Fibroblast of upper back skin (primary cell): ENCODE data around the gene OAS1.
"Not testable (repeated sequence)": the region's sequence is repeated elsewhere in the genome, so short reads cannot be mapped to it uniquely, and the experiment has no call there.

Source experiments
- DNase-seq: peaks from one replicate; pipeline ENCODE4 v3.0.0-alpha.2; 2013

The OAS1 gene

DNA sequence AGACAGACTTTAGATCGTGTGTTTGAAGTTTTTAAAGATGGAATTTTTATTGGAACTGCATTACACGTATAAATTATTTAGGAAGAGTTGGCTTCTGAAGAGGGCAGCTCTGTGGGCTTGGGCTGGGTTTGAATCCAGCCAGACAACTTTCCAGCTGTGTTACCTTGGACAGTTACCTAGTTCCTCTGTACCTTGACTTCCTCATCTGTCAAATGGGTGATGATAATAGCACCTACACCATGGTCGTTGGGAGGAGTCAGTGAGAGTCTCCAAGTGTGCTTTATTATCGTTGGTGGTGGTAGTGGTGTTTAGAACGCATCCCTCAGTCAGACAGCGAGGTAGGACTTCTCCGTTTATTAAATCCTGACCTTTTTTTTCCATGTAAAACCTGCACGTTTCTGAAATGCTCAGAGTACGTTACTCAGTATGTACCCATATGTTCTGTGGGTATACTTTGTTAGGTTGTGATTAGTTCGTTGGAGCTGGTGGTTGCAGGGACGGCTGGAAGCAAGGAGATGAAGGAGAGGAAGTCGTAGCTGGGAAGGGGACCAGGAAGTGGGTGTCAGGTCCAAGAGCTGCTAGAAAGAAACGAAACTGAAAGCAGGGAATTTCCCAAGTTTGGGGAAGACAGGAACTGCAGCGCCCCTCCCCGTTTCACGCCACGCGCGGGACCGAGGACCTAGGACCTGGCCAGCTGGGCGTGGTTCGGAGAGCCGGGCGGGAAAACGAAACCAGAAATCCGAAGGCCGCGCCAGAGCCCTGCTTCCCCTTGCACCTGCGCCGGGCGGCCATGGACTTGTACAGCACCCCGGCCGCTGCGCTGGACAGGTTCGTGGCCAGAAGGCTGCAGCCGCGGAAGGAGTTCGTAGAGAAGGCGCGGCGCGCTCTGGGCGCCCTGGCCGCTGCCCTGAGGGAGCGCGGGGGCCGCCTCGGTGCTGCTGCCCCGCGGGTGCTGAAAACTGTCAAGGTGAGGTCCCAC is 31.3 kb downstream of the OAS1 start, which contains the start of gene OAS3:
OAS3 (plus strand) TSS at position 734 of the 979 bp plus-strand sequence; CDS start at position 791, 57 bp downstream.
- peak; percentile 57 for DNase-seq

DNA sequence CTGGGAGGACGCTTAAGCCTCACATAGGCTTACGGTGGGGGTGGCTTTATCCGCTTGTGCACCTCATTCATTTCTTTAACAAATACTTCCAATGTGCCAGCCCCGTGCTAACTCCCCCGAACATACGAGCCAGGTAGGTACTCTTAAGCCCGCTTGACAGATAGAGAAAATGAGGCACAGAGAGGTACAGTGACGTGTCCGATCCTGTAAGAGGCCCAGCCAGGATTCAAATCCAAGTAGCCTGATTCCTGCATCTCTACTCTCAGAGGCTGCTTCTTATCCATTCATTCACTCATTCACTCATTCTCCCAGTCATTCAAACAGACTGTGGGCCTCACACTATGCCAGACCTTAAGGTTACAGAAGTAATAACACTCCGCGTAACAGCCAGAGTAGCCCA is 32.0 kb downstream of the OAS1 start:
- DNase-seq: no peak

DNA sequence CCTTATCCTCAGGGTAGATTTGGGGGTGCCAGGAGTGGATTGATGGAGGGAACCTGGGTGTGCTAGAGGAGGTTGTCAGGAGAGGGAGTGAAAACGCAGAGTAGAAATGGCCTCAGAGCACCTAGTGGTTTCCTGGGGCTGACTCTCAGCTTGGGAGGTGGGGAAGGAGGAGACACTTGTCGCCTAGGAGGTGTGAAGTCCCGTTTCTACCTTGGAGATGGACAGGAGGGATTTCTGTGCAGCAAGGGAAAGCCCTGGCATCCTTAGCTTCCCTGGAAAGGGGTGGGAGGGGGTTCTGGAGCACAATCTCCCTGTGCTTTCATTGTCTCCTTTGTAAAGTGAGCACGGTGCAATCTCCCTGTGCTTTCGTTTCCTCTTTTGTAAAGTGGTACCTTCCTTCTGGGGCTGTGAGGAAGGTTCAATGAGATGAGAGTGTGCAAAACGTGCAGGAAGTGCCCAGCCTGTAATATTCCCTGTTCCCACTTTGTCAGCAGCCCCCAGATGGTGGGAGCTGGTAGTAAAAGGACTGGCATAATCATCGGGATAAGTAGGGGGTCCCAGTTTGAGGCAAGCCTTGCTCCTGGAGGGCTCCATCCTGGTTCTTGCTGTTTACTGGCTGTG is 33.1 kb downstream of the OAS1 start:
- no peak for DNase-seq

DNA sequence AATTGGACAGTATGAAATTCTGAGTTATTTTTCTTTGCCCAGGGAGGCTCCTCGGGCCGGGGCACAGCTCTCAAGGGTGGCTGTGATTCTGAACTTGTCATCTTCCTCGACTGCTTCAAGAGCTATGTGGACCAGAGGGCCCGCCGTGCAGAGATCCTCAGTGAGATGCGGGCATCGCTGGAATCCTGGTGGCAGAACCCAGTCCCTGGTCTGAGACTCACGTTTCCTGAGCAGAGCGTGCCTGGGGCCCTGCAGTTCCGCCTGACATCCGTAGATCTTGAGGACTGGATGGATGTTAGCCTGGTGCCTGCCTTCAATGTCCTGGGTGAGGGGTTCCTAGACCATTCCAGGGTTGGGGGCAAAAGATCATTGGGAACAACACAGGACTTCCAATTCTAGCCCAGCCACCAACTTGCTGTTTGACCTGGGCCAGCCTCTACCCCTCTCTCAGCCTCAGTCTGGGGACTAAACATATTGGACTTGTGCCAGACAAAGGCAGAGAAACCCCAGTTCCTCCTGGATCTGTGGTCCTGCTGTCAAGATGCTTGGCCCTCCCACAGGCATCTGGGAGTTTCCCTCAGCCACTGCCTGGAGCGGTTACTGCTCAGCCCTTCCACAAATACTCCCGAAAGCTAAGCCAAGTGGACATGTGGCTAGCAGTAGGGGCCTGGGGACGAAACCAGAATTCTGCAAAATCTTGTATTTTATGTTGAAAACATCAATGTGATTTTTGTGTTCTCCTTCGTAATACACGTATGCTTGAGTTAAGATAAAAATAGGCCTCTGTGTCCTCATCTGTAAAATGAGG is 35.0 kb downstream of the OAS1 start:
- no peak for DNase-seq

DNA sequence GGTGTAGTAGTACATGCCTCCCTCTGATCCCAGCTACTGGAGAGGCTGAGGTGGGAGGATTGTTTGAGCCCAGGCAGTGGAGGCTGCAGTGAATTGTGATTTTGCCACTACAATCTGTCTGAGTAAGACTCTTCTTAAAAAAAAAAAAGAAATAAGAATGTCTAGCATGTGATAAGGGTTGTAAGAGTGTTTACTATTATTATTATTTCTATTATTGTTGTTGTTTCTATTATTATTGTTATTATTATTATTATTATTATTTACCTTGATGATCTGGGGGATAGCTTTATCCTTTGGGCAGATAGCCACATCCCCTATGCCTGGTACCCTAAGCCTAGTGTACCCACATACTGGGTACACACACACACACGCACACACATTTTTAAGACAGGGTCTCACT is 35.8 kb downstream of the OAS1 start:
- DNase-seq: no peak

DNA sequence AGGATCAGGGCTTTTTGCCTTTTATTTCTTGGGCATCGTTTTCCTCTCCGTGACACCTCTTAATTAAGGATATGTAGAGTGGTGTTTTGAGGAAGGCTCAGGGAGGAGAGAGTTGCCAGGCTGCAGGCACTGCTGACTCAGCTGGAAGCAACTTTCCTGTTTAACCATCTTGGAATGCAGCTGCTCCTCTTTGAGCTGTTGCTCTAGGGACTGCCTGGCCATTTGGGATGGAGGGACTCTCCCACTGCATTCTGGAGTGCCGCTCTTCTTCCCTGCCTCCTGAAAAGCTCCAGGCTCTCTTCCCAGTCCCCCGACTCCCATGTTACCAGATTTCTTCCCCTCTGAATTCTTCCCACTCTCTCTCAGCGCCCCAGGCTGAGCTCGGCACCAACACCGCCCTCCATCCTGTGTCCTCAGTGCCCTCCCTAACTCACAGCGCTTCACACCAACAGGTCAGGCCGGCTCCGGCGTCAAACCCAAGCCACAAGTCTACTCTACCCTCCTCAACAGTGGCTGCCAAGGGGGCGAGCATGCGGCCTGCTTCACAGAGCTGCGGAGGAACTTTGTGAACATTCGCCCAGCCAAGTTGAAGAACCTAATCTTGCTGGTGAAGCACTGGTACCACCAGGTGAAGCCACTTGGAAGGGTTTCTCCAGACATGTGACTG is 37.4 kb downstream of the OAS1 start:
- no peak for DNase-seq

DNA sequence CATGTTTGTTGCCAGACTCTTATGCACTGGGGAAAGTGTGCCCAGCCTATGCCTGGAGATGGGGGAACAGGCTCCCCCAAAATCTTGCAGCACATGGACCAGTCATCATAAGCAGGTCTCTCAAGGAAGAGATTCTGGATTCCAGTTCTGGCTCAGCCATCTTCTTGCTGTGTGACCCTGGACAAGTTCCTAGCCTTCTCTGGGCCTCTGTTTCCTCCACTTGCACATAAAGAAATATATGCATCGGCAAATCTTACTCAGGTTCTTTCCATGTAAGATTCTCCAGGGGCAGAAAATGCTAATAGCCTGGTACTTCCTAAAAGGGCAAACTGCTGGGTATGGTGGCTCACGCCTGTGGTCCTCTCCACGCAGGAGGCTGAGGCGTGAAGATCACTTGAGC is 38.8 kb downstream of the OAS1 start:
- no peak for DNase-seq

DNA sequence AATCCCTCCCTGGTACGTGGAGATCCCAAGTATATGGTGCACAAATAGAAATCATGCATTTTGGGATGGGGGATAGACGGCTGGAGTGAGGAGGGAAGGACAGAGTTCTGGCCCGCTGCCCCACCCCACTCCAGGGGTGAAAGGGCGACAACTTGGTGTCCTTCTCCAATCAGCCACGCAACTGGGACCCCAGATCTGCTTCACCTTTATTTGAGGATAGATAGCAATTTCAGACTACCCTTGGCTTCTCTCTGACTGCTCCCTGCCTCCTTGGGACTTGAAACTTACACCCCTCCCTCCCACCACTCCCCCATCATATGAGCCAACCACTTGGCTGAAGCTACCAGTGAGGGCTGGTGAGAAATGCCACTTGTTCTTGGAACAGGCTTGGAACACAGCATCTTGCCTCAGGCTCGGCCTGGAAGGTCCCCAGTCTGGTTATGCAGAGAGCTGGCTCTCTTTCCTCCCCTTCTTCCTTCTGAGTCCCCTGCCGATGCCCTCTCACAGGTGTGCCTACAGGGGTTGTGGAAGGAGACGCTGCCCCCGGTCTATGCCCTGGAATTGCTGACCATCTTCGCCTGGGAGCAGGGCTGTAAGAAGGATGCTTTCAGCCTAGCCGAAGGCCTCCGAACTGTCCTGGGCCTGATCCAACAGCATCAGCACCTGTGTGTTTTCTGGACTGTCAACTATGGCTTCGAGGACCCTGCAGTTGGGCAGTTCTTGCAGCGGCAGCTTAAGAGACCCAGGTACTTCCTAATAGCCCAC is 39.7 kb downstream of the OAS1 start:
- no peak for DNase-seq

DNA sequence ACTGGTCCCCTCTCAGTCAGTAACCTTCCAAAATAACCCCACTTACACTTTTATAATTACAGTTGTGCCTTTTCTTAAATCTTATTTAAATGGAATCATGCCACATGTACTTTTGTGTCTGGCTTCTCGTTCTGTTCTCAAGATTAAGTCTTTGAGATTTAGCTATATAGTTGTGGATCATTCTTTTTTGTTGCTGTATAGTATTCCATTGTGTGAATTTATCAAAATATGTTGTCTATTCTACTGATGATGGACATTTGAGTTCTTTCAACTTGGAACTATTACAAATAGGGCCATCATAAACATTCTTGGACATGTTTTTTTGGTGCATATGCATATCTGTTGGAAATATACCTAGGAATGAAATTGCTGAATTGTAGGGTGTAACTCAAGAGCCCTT is 40.6 kb downstream of the OAS1 start:
- no peak for DNase-seq

DNA sequence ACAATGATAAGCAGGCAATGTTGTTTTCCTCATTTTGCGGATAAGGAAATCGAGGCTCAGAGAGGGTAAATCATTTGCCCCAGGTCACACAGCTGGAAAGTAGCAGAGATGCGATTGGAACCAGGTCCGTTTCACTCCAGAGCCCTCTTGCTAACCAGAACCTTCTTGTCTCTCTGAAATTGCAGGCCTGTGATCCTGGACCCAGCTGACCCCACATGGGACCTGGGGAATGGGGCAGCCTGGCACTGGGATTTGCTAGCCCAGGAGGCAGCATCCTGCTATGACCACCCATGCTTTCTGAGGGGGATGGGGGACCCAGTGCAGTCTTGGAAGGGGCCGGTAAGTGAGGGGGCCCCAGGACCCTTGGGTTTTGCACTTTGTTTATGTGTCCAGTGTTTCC is 41.0 kb downstream of the OAS1 start:
- DNase-seq: no peak

DNA sequence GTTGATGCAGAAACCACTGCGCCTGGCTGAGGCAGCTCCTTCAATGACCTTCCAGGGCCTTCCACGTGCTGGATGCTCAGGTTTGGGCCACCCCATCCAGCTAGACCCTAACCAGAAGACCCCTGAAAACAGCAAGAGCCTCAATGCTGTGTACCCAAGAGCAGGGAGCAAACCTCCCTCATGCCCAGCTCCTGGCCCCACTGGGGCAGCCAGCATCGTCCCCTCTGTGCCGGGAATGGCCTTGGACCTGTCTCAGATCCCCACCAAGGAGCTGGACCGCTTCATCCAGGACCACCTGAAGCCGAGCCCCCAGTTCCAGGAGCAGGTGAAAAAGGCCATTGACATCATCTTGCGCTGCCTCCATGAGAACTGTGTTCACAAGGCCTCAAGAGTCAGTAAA is 42.0 kb downstream of the OAS1 start:
- no peak for DNase-seq

DNA sequence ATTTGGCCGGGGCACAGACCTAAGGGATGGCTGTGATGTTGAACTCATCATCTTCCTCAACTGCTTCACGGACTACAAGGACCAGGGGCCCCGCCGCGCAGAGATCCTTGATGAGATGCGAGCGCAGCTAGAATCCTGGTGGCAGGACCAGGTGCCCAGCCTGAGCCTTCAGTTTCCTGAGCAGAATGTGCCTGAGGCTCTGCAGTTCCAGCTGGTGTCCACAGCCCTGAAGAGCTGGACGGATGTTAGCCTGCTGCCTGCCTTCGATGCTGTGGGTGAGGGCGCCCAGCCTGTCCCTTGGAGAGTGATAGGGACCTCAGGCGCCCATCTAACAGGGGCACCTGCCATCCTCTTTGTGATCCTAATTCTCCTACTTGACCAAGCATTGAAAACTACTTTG is 43.9 kb downstream of the OAS1 start:
- DNase-seq: no peak

DNA sequence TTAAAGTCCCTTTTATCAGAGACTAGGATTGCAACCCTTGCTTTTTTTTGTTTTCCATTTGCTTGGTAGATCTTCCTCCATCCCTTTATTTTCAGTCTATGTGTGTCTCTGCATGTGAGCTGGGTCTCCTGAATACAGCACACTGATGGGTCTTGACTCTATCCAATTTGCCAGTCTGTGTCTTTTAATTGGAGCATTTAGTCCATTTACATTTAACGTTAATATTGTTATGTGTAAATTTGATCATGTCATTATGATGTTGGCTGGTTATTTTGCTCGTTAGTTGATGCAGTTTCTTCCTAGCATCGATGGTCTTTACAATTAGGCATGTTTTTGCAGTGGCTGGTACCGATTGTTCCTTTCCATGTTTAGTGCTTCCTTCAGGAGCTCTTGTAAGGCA is 50.4 kb downstream of the OAS1 start:
- not testable (repeated sequence) for DNase-seq

DNA sequence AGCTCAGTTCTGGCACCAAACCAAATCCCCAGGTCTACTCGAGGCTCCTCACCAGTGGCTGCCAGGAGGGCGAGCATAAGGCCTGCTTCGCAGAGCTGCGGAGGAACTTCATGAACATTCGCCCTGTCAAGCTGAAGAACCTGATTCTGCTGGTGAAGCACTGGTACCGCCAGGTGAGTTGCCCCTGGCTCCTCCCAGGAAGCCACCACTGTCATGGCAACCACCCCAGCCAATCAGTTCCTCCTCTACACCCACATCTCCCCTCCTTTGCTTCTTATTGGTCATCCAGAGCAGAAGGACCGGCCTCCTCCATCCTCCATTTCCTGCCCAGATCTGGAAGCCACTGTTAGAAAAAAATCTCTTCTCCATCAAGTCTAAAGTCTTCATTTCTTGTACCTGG is 54.3 kb downstream of the OAS1 start:
- DNase-seq: no peak

DNA sequence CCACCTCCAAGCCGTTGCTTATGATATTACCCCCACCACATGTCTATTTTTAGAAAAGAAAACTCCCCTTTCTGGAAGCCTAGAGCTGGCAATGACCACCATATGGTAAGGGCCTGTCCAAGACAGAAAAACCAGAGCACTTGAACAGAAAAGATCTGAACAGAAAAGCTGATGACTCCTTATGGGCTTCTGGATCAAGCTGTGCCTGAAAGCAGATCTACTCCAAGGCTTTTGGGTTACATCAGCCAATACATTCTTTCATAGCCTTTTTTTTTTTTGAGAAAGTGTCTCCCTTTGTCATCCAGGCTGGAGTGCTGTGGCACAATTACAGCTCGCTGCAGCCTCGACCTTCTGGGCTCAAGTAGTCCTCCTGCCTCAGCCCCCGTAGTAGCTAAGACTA is 54.8 kb downstream of the OAS1 start:
- DNase-seq: no peak

DNA sequence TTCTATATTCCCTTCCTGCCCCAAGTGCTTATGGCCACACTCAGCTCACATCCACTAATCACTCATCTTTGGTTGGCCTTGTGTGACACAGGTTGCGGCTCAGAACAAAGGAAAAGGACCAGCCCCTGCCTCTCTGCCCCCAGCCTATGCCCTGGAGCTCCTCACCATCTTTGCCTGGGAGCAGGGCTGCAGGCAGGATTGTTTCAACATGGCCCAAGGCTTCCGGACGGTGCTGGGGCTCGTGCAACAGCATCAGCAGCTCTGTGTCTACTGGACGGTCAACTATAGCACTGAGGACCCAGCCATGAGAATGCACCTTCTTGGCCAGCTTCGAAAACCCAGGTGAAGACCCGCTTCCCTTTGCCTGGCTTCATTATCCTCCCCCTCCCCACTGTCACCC is 55.8 kb downstream of the OAS1 start:
- no peak for DNase-seq

DNA sequence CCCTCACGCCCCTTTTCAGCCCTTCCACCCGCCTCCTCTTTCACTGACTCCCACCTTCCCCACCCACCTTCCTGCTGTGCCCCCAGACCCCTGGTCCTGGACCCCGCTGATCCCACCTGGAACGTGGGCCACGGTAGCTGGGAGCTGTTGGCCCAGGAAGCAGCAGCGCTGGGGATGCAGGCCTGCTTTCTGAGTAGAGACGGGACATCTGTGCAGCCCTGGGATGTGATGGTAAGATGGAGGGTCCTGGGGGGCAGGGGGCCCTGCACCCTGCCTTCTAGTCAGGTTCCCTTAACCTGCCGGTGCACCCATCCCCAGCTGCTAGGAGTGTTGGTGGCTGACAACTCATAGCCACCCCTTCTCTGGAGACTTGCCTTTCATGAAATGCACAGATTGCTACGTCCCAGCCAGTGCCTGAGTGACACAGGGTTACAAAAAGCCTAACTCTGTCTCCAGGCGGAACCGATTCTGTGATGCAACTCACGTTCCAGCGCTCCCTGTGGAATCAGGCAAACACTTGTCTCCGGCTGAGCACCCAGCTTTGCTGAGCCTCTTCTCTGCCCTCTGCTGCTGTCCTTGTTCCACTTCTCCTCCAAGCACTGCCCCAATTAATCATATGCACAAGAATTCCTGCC is 56.6 kb downstream of the OAS1 start:
- no peak for DNase-seq

DNA sequence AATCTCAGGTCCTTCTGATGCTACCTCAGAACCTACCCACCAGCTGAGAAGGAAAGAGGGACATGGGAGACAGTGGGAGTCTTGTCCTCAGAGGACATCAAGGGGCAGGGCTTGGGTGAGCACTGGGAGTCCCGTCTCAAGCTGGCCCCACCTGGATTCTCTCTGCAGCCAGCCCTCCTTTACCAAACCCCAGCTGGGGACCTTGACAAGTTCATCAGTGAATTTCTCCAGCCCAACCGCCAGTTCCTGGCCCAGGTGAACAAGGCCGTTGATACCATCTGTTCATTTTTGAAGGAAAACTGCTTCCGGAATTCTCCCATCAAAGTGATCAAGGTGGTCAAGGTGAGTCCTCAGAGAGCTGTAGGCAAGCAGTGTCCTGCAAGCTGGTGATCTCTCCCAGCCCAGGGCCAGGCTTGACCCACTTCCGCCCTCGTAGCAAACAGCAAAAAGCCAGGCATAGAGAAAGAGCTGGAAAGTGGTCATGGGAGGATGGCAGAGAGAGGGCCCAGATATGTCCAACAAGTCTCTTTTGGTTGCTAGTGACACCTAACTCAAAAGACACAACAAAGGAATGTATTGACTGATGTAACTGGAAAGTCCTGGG is 57.4 kb downstream of the OAS1 start:
- DNase-seq: no peak

DNA sequence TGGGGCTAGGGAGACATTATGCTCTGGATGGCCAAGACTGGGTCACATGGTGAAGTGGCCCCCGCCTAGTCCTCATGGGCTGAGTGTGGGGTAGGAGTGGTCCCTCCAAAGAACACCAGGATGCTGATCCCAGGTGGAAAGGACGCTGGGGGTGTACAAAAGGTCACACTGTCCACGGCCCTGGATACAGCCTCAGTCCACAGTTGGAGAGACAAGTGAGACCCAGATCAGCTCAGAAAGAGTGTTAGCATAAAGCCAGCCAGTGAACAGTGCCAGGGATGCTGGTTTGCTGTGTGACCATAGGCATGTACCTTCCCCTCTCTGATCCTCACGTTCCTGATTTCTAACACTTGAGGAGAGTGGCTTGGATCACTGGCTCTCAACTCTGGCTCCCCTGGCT is 58.2 kb downstream of the OAS1 start:
- no peak for DNase-seq

DNA sequence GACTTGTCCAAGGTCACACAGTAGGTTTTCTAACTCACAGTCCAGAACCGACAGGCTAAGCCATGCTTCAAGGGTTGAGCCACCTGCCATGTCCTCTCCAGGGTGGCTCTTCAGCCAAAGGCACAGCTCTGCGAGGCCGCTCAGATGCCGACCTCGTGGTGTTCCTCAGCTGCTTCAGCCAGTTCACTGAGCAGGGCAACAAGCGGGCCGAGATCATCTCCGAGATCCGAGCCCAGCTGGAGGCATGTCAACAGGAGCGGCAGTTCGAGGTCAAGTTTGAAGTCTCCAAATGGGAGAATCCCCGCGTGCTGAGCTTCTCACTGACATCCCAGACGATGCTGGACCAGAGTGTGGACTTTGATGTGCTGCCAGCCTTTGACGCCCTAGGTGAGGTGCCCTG is 58.9 kb downstream of the OAS1 start:
- no peak for DNase-seq

DNA sequence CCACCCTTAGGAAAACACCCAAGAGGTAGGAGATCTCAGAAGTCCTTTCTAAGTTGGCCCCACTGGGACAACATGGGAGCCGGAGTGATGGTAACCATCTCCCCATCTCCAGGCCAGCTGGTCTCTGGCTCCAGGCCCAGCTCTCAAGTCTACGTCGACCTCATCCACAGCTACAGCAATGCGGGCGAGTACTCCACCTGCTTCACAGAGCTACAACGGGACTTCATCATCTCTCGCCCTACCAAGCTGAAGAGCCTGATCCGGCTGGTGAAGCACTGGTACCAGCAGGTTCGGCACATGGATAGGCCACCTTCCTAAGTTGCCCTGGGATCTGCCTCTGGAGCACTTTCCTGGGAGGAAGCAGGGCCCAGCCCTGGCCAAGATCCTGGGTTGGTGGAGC is 60.5 kb downstream of the OAS1 start:
- no peak for DNase-seq
